CMK (cell line): ENCODE measurements around the gene RLBP1.

Experiments
- DNase-seq: peaks from one replicate; pipeline ENCODE4 v3.0.0-alpha.2; 2010; ENCODE audit warnings: low read depth

Gene RLBP1

DNA sequence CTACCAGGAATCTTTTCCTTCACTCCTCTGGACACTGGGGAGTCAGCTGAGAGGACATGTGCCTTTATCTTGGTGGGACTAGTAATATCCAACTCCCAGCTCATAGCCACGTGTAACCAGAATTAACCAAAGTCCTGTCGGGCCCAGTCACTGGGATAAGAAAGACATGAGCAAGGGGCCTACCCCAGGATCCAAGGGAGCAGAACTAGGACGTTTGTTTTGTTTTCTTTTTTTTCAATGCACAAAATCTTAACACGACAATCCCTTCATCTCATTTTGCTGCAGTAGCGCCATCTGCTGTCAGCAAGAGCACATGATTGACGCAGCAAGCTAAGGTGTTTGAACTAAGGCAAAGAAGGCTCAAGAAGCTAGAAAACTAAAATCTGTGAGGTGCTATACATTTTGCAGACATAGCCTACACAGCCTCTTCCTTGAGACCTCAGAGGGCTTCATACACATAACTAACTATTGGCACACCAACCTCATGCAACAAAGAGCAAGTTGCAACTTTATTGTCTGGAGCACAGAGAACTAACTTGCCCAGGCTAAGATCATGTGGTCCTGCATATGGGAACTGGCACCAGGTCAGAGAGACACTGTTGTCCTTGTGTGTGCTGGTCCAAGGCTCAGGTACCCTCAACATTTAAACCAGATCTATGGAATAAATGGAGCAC, 43.6 kb downstream of the RLBP1 start:
- DNase-seq: peak; percentile 33

GRCh38 chr15:89177116-89177515, 44.3 kb downstream of the RLBP1 start:
- no peak for DNase-seq

DNA sequence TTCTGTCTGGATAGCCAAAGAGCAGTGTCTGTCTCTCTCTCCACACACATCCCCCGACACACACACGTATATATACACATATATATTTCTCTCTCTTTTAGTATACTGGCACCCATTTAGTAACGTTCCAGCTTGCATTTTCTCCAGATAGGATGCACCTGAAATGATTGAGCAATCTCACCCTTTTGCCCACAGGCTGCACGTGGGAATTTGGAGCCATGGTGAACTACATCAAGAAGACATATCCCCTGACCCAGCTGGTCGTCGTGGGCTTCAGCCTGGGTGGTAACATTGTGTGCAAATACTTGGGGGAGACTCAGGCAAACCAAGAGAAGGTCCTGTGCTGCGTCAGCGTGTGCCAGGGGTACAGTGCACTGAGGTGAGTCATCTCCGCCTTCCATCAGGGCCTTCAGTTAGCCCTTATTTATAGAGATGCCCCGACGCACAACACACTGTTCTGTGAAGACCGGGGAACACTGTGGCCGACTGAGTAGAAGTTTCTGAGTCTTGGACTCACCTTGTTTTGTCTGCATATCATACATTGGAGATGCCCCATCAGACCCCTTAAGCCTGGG, 45.7 kb downstream of the RLBP1 start:
- DNase-seq: no peak

- DNase-seq: no peak
Observed at GRCh38 chr15:89174476-89174875, 46.9 kb downstream of the RLBP1 start.

DNA sequence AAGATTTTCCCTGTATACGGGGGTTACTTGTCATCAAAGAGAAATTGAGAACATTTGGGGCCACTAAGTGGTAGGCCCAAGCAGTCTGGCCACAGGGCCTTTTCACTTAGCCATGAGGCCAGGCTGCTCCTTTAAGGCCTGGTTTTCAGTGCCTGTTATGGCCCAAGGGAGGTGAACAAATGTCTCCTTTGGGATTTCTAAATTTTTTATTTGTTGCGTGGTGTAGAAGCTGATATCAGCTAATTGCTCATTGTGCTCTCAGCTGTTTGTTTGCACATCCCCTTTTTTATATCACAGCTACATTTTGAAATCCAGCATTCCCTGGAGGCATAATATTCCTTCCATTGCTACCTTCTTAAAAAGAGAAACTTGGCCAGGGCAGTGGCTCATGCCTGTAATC, 48.5 kb downstream of the RLBP1 start:
- no peak for DNase-seq

GRCh38 chr15:89171136-89172072, 50.0 kb downstream of the RLBP1 start:
- no peak for DNase-seq

DNA sequence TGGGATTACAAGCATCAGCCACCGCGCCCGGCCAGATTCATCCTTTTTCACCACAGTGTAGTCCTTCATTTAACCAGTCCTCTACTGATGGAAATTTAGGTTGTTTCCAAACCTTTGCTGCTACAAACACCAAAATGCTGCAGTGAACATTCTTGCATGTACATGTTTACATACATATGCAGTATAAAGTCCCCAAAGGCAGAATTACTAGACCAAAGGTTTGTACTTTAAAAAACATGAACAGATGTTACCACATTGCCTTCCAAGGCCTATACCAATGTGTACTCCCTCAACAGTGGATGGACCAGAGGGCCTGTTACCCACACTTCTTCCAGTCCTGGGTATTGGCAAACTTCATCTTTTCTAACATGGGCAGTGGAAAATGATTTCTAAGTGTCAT, 51.0 kb downstream of the RLBP1 start:
- no peak for DNase-seq

GRCh38 chr15:89168316-89168833, 53.0 kb downstream of the RLBP1 start:
- no peak for DNase-seq

GRCh38 chr15:89167267-89168176, 53.9 kb downstream of the RLBP1 start:
- no peak for DNase-seq

DNA sequence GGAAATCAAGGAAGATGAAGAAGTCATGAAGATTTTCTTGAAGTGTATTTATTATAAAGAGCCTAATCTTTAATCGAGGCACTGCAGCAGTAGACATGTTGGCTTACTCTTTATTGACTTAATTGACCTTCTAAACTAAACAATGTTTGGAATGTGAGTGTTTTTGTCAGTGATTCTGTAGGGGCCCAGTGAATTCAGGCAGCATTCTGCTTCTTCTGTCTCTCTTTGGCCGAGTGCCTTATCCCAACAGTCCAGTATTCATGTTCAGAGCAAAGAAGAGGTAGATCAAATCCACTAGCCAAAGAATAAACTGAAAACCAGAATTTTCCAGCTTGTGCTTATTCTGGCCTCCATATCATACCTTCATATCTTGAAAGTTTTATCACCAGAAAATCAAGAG, 55.7 kb downstream of the RLBP1 start:
- DNase-seq: no peak

DNA sequence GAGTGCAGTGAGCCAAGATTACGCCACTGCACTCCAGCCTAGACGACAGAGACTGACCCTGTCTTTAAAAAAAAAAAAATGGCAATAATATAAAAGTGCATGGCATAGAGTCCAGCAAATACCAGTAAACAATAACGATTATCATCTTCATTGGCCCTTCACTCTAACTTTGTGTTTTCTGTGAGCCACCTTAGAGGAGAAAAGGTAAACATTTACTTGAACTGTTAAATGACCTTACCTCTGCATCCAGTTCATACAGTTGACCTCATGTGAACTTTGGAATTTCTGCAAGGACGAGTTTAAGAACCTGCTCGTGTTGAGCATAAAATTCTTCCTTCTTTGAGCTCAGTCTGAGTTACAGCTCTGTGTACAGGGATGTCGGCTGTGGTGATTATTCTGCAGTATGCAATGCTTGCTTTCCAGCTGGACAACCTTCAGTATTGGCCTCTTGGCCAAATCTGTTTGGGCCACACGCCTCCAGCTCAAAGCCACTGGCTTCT, 56.6 kb downstream of the RLBP1 start:
- no peak for DNase-seq

DNA sequence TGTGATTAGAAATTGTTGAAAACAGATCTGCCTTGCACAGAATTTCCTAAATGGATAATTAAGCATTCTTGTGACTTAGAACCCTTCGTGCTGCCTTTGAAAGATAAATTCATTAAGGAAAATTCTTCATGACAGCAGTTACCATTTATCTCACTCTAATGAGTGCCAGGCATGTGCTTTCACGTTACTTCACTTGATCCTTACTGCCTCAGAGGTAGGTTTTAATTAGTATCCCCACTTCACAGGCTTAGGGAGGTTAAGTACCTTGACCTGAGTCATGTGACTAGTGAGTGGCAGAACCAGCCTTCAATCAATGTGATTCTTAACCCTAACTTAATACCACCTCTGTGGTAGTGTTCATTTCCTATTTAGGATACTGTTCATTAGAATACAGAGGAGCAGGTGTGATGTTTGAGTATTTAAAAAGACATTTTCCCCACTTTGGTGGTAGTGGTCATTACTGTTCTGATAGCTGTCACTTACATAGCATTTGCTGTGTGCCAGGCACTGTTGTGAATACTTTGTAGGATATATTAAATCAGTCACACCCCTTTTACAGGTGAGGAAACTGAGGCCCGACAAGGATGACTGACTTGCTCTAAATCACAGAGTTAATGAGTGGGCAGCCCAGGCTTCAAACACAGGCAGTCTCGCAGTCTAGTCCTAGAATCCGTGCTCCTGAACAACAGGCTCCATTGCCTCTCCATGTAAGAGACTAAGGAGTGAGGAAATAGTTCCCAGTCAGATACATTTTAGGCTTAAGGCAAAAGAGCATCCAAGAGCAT, 57.9 kb downstream of the RLBP1 start:
- DNase-seq: no peak

DNA sequence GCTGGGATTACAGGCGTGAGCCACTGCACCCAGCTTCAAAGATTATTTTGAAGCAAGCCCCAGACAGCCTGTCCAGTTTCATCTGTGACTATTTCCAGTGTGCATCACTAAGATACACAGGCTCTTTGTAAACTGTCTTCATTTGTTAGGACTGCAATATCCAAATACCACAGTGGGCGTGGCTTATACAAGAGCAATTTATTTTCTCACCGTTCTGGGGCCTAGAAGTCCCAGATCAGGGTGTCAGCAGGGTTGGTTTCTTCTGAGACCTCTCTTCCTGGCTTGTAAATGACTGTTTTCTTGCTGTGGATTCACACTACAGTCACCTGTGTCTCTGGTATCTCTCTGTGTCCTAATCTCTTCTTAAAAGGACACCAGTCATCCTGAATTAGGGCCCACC, 59.7 kb downstream of the RLBP1 start:
- no peak for DNase-seq
